WTC11 (cell line): ENCODE data around the gene EMC10. TPM values are rescaled to one million over a fixed set of nuclear protein-coding genes. Genes with fewer than 3 reads are reported as not detected.
"Not testable (repeated sequence)": the region's sequence is repeated elsewhere in the genome, so short reads cannot be mapped to it uniquely, and the experiment has no call there.

ENCODE experiments used
- ATAC-seq: fragments of 200-7000 bp; cut with Tn5 transposase; 2 replicates; pipeline ENCODE4 v1.10.0; 2021; ENCODE audit warnings: mild to moderate bottlenecking, moderate library complexity
- CTCF ChIA-PET: fragments of 300-600 bp; sonication (Branson Sonifier 250); formaldehyde crosslinking; loops from one replicate; lab custom pipeline; 2021; ENCODE audit warnings: antibody characterized with exemption; lab: Charles Lee
- POLR2A ChIA-PET: fragments of 350-600 bp; sonication (Branson Sonifier 250); formaldehyde crosslinking; loops from one replicate; lab custom pipeline; 2021; ENCODE audit warnings: antibody characterized with exemption; lab: Charles Lee
- DNase-seq: peaks from one replicate; pipeline ENCODE4 v3.0.0; 2021; ENCODE audit warnings: low spot score
- H3K27ac Mint-ChIP-seq: 2 replicates; pipeline ENCODE4 v1.8.0; 2021; ENCODE audit warnings: mixed read lengths
- H3K27me3 Mint-ChIP-seq: 2 replicates; pipeline ENCODE4 v1.8.0; 2021; ENCODE audit warnings: low read depth, mild to moderate bottlenecking, moderate library complexity, mixed read lengths
- H3K36me3 Mint-ChIP-seq: 2 replicates; pipeline ENCODE4 v1.8.0; 2021; ENCODE audit warnings: mixed read lengths
- H3K4me1 Mint-ChIP-seq: 2 replicates; pipeline ENCODE4 v1.8.0; 2022; ENCODE audit warnings: mixed read lengths
- H3K4me3 Mint-ChIP-seq: 2 replicates; pipeline ENCODE4 v1.8.0; 2021; ENCODE audit warnings: mild to moderate bottlenecking, moderate library complexity, mixed read lengths
- H3K9me3 Mint-ChIP-seq: 2 replicates; pipeline ENCODE4 v1.8.0; 2021; ENCODE audit warnings: mixed read lengths
- EMX1 ChIP-seq: fragments of 250-450 bp; sonication (Bioruptor Pico); IDR thresholded peaks from 2 replicates; pipeline ENCODE4 v1.8.0; 2021; ENCODE audit warnings: mild to moderate bottlenecking
- FOXK1 ChIP-seq: sonication (generic); formaldehyde crosslinking; IDR thresholded peaks from 2 replicates; pipeline ENCODE4 v1.8.0; 2022; ENCODE audit warnings: mild to moderate bottlenecking, moderate library complexity, missing genetic modification reagents
- GABPB1 ChIP-seq: sonication (generic); formaldehyde crosslinking; IDR thresholded peaks from 2 replicates; pipeline ENCODE4 v1.8.1; 2023; ENCODE audit warnings: mild to moderate bottlenecking, missing genetic modification reagents
- HMGA2 ChIP-seq: fragments of 250-450 bp; sonication (Bioruptor Pico); IDR thresholded peaks from 2 replicates; pipeline ENCODE4 v1.4.0; 2021; ENCODE audit warnings: mild to moderate bottlenecking, moderate library complexity
- IRF2 ChIP-seq: sonication (generic); formaldehyde crosslinking; IDR thresholded peaks from 2 replicates; pipeline ENCODE4 v1.8.0; 2022; ENCODE audit warnings: low read depth, missing genetic modification reagents, borderline replicate concordance
- NFATC4 ChIP-seq: fragments of 250-450 bp; sonication (Bioruptor Pico); IDR thresholded peaks from 2 replicates; pipeline ENCODE4 v1.9.0; 2021; ENCODE audit warnings: mild to moderate bottlenecking
- NFE2L1 ChIP-seq: sonication (generic); formaldehyde crosslinking; IDR thresholded peaks from 2 replicates; pipeline ENCODE4 v1.8.1; 2023; ENCODE audit warnings: missing genetic modification reagents
- NFYB ChIP-seq: sonication (generic); formaldehyde crosslinking; conservative IDR thresholded peaks from 2 replicates; pipeline ENCODE4 v1.8.0; 2022; ENCODE audit warnings: low read depth, missing genetic modification reagents
- NR2C2 ChIP-seq: sonication (generic); formaldehyde crosslinking; IDR thresholded peaks from 2 replicates; pipeline ENCODE4 v1.8.0; 2022; ENCODE audit warnings: mild to moderate bottlenecking, missing genetic modification reagents
- NR3C1 ChIP-seq: sonication (generic); formaldehyde crosslinking; conservative IDR thresholded peaks from 2 replicates; pipeline ENCODE4 v1.8.1; 2023; ENCODE audit warnings: low read depth, mild to moderate bottlenecking, missing genetic modification reagents
- SMAD3 ChIP-seq: sonication (generic); formaldehyde crosslinking; IDR thresholded peaks from 2 replicates; pipeline ENCODE4 v1.8.0; 2022; ENCODE audit warnings: missing genetic modification reagents, mild to moderate bottlenecking, borderline replicate concordance
- SOX15 ChIP-seq: fragments of 250-450 bp; sonication (Bioruptor Pico); IDR thresholded peaks from 2 replicates; pipeline ENCODE4 v1.9.0; 2021; ENCODE audit warnings: mild to moderate bottlenecking
- SP1 ChIP-seq: sonication (generic); formaldehyde crosslinking; conservative IDR thresholded peaks from 2 replicates; pipeline ENCODE4 v1.8.1; 2022; ENCODE audit warnings: missing genetic modification reagents
- TCF7 ChIP-seq: sonication (generic); formaldehyde crosslinking; IDR thresholded peaks from 2 replicates; pipeline ENCODE4 v1.8.0; 2022; ENCODE audit warnings: mild to moderate bottlenecking, low read depth, missing genetic modification reagents, moderate library complexity
- TEAD1 ChIP-seq: sonication (generic); formaldehyde crosslinking; IDR thresholded peaks from 2 replicates; pipeline ENCODE4 v1.8.0; 2022; ENCODE audit warnings: mild to moderate bottlenecking, missing genetic modification reagents
- TEAD4 ChIP-seq: sonication (generic); formaldehyde crosslinking; IDR thresholded peaks from 2 replicates; pipeline ENCODE4 v1.8.0; 2022; ENCODE audit warnings: mild to moderate bottlenecking, missing genetic modification reagents
- ZBTB21 ChIP-seq: sonication (generic); formaldehyde crosslinking; IDR thresholded peaks from 2 replicates; pipeline ENCODE4 v1.8.1; 2023; ENCODE audit warnings: mild to moderate bottlenecking, missing genetic modification reagents, borderline replicate concordance
- ZNF396 ChIP-seq: fragments of 250-450 bp; sonication (Bioruptor Pico); IDR thresholded peaks from 2 replicates; pipeline ENCODE4 v1.8.0; 2021; ENCODE audit warnings: mild to moderate bottlenecking, moderate library complexity, borderline replicate concordance
- total RNA-seq: library from RNA; stranded (reverse); gene quantifications from 3 replicates; pipeline ENCODE4 v1.2.3, GENCODE V29; 2021
- TF ChIP-seq, protein P1 (sequence below): sonication (generic); formaldehyde crosslinking; IDR thresholded peaks from 2 replicates; pipeline ENCODE4 v1.8.0; 2022; ENCODE audit warnings: missing genetic modification reagents
- TF ChIP-seq, protein P2 (sequence below): sonication (generic); formaldehyde crosslinking; IDR thresholded peaks from 2 replicates; pipeline ENCODE4 v1.8.1; 2023; ENCODE audit warnings: mild to moderate bottlenecking, missing genetic modification reagents, moderate library complexity
- TF ChIP-seq, protein P3 (sequence below): fragments of 250-450 bp; sonication (Bioruptor Pico); IDR thresholded peaks from 2 replicates; pipeline ENCODE4 v1.8.0; 2021; ENCODE audit warnings: mild to moderate bottlenecking
- TF ChIP-seq, protein P4 (sequence below): fragments of 250-450 bp; sonication (Bioruptor Pico); conservative IDR thresholded peaks from 2 replicates; pipeline ENCODE4 v1.9.0; 2021; ENCODE audit warnings: mild to moderate bottlenecking
- TF ChIP-seq, protein P5 (sequence below): fragments of 250-450 bp; sonication (Bioruptor Pico); IDR thresholded peaks from 2 replicates; pipeline ENCODE4 v1.9.0; 2021; ENCODE audit warnings: mild to moderate bottlenecking
- TF ChIP-seq, protein P6 (sequence below): sonication (generic); formaldehyde crosslinking; IDR thresholded peaks from 2 replicates; pipeline ENCODE4 v1.8.1; 2022; ENCODE audit warnings: missing genetic modification reagents, borderline replicate concordance

Gene EMC10
- total RNA-seq, 1 experiment from 2014 or later, result 114 TPM

DNA sequence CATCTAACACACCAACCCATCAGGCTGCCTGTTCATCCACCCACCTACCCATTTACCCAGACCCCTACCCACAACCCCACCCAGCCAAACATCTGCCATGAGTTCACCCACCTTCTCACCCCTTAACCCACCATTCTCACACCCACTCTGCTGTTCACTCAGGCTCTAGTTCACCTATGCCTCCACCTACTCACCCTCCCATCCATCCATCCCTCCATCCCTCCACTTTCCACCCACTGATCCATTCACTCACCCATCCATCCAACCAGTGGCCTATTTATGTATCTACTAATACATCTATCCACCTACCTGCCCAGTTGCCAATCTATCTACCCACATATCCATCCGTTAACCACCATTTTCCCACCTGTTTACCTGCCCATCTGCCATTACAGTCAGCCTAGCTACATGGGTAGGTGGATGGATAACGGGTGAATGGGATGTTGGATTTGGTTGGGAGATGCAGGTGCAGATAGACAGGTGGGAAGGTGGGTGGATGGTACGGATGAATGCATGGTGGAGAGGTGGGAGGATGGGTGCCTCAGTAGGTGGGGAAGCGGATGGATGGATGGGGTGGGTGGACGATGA, 38.4 kb upstream of the EMC10 start:
- Mint-ChIP-seq H3K36me3 (no peaks in the 10 kb centered on the region), H3K27me3 (peaks cover 24% of the 10 kb centered on the region), H3K9me3 (no peaks in the 10 kb centered on the region), H3K4me3 (no peak overlapping the region), H3K27ac (no peak overlapping the region), H3K4me1 (peaks cover 10% of the 10 kb centered on the region)
- DNase-seq, result no peak
- TF ChIP-seq NFE2L1 (no peak), NFYB (CRISPR knock-in tag) (no peak), TEAD4 (CRISPR knock-in tag) (no peak), NFATC4 (CRISPR knock-in tag) (no peak), TCF7 (CRISPR knock-in tag) (no peak)
- TF ChIP-seq, protein P1, sequence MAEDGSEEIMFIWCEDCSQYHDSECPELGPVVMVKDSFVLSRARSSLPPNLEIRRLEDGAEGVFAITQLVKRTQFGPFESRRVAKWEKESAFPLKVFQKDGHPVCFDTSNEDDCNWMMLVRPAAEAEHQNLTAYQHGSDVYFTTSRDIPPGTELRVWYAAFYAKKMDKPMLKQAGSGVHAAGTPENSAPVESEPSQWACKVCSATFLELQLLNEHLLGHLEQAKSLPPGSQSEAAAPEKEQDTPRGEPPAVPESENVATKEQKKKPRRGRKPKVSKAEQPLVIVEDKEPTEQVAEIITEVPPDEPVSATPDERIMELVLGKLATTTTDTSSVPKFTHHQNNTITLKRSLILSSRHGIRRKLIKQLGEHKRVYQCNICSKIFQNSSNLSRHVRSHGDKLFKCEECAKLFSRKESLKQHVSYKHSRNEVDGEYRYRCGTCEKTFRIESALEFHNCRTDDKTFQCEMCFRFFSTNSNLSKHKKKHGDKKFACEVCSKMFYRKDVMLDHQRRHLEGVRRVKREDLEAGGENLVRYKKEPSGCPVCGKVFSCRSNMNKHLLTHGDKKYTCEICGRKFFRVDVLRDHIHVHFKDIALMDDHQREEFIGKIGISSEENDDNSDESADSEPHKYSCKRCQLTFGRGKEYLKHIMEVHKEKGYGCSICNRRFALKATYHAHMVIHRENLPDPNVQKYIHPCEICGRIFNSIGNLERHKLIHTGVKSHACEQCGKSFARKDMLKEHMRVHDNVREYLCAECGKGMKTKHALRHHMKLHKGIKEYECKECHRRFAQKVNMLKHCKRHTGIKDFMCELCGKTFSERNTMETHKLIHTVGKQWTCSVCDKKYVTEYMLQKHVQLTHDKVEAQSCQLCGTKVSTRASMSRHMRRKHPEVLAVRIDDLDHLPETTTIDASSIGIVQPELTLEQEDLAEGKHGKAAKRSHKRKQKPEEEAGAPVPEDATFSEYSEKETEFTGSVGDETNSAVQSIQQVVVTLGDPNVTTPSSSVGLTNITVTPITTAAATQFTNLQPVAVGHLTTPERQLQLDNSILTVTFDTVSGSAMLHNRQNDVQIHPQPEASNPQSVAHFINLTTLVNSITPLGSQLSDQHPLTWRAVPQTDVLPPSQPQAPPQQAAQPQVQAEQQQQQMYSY (CRISPR knock-in tag), result no peak
- TF ChIP-seq, protein P2, sequence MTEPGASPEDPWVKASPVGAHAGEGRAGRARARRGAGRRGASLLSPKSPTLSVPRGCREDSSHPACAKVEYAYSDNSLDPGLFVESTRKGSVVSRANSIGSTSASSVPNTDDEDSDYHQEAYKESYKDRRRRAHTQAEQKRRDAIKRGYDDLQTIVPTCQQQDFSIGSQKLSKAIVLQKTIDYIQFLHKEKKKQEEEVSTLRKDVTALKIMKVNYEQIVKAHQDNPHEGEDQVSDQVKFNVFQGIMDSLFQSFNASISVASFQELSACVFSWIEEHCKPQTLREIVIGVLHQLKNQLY (CRISPR knock-in tag), result no peak
- no peak for ATAC-seq
- ChIA-PET POLR2A (interaction anchor here (0.6 kb wide), 1 partner anchor 39 kb away, joined by 3 read pairs; no protein-coding TSS in a partner anchor), CTCF (interaction anchor here (0.7 kb wide), 1 partner anchor 28 kb away, joined by 3 read pairs; no protein-coding TSS in a partner anchor)

DNA sequence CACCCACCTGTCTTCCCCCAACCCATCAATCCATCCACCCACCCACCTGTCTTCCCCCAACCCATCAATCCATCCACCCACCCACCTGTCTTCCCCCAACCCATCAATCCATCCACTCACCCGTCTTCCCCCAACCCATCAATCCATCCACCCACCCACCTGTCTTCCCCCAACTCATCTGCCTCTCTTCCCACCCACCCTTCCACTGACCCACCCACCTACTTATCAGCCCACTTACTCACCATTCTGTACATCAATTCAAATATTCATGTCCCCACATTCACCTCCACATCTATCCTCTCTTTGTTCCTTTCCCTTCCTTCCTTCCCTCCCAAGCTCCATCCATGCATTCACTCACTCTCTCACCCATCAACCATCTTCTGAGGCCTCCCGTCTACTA, 37.2 kb upstream of the EMC10 start:
- H3K9me3 Mint-ChIP-seq, H3K4me1 Mint-ChIP-seq, POLR2A ChIA-PET, H3K36me3 Mint-ChIP-seq, CTCF ChIA-PET, H3K4me3 Mint-ChIP-seq, DNase-seq, ATAC-seq, H3K27ac Mint-ChIP-seq: not testable (repeated sequence)
- H3K27me3 Mint-ChIP-seq, result peaks cover 28% of the 10 kb centered on the region

DNA sequence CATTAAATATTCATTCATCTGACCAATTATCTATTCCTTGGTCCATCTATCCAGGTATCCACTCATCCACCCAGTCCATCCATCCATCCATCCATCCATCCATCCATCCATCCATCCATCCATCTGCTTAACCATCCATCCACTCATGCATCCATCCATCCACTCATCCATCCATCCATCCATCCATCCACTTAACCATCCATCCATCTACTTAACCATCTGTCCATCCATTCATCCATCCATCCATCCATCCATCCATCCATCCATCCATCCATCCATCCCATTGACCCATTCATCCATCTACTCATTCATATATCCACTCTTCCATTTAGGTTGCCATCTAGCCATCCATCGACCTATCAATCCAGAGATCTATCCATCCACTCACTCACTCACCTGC, 32.2 kb upstream of the EMC10 start:
- Mint-ChIP-seq H3K36me3 (peaks cover 3% of the 10 kb centered on the region), H3K4me3 (no peak overlapping the region), H3K27me3 (peaks cover 23% of the 10 kb centered on the region), H3K9me3 (peaks cover 11% of the 10 kb centered on the region), H3K27ac (no peak overlapping the region), H3K4me1 (no peaks in the 10 kb centered on the region)
- ChIA-PET POLR2A (interaction anchor here (0.7 kb wide), 2 partner anchors 99 to 308 kb away, joined by 5 to 7 read pairs; no protein-coding TSS in a partner anchor), CTCF (interaction anchor here (1.5 kb wide), 1 partner anchor 75 kb away, joined by 4 read pairs; no protein-coding TSS in a partner anchor)
- DNase-seq (no peak), ATAC-seq (no peak)
- TF ChIP-seq NR3C1 (CRISPR knock-in tag), result no peak
- TF ChIP-seq SMAD3, result no peak
- TF ChIP-seq, protein P3, sequence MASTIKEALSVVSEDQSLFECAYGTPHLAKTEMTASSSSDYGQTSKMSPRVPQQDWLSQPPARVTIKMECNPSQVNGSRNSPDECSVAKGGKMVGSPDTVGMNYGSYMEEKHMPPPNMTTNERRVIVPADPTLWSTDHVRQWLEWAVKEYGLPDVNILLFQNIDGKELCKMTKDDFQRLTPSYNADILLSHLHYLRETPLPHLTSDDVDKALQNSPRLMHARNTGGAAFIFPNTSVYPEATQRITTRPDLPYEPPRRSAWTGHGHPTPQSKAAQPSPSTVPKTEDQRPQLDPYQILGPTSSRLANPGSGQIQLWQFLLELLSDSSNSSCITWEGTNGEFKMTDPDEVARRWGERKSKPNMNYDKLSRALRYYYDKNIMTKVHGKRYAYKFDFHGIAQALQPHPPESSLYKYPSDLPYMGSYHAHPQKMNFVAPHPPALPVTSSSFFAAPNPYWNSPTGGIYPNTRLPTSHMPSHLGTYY (CRISPR knock-in tag), result no peak
- no peak for TF ChIP-seq GABPB1 (CRISPR knock-in tag)
- TF ChIP-seq TEAD1 (CRISPR knock-in tag), result no peak
- TF ChIP-seq, protein P4, sequence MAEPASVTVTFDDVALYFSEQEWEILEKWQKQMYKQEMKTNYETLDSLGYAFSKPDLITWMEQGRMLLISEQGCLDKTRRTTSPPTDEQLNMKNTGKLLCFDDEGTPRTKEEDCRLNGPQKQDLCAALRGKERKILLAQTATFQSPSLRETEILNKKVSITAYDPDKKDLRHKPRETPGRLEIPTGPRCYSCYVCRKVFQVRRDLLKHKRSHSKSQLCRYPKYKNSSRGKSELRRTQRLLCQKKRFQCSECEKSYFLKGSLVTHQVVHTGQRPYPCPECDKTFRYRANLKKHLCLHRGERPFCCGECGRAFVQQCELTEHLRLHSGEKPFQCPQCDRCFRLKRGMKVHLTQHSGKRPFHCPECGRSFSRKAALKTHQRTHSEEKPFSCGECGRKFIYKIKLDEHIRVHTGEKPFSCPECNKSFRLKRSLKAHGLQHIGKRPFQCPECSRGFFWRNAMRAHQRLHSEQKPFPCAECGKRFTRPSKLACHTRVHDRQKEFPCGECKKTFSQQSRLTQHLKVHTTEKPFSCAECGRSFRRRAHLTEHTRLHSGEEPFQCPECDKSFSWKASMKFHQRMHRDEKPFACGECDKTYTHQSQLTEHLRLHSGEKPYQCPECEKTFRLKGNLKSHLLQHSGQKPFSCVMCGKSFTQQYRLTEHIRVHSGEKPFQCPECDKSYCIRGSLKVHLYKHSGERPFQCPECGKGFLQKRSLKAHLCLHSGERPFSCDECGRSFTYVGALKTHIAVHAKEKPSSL (CRISPR knock-in tag), result no peak
- TF ChIP-seq, protein P5, sequence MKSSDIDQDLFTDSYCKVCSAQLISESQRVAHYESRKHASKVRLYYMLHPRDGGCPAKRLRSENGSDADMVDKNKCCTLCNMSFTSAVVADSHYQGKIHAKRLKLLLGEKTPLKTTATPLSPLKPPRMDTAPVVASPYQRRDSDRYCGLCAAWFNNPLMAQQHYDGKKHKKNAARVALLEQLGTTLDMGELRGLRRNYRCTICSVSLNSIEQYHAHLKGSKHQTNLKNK (CRISPR knock-in tag), result no peak
- TF ChIP-seq EMX1, result no peak
- TF ChIP-seq ZNF396 (CRISPR knock-in tag), result no peak
- no peak for TF ChIP-seq SOX15 (CRISPR knock-in tag)
- TF ChIP-seq HMGA2 (CRISPR knock-in tag), result no peak
- no peak for TF ChIP-seq NR2C2 (CRISPR knock-in tag)
- no peak for TF ChIP-seq IRF2 (CRISPR knock-in tag)
- TF ChIP-seq ZBTB21 (CRISPR knock-in tag), result no peak
- TF ChIP-seq SP1 (CRISPR knock-in tag), result no peak
- TF ChIP-seq FOXK1, result no peak
- TF ChIP-seq, protein P6, sequence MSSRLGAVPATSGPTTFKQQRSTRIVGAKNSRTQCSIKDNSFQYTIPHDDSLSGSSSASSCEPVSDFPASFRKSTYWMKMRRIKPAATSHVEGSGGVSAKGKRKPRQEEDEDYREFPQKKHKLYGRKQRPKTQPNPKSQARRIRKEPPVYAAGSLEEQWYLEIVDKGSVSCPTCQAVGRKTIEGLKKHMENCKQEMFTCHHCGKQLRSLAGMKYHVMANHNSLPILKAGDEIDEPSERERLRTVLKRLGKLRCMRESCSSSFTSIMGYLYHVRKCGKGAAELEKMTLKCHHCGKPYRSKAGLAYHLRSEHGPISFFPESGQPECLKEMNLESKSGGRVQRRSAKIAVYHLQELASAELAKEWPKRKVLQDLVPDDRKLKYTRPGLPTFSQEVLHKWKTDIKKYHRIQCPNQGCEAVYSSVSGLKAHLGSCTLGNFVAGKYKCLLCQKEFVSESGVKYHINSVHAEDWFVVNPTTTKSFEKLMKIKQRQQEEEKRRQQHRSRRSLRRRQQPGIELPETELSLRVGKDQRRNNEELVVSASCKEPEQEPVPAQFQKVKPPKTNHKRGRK, result no peak
